DMS 273 (cell line): ENCODE data around the gene C1orf56.
A peak's percentile ranks its signal among the peaks of the same experiment; 100 is the strongest.
"Not testable (repeated sequence)": the region's sequence is repeated elsewhere in the genome, so short reads cannot be mapped to it uniquely, and the experiment has no call there.

Experiments
- DNase-seq: peaks from one replicate; lab custom pipeline; 2025; ENCODE audit not compliant: unreplicated experiment; lab: John Stamatoyannopoulos, UW

C1orf56 gene

GRCh38 chr1:151060657-151061421 is 13.3 kb downstream of the C1orf56 start:
- DNase-seq: peak; percentile 99

DNA sequence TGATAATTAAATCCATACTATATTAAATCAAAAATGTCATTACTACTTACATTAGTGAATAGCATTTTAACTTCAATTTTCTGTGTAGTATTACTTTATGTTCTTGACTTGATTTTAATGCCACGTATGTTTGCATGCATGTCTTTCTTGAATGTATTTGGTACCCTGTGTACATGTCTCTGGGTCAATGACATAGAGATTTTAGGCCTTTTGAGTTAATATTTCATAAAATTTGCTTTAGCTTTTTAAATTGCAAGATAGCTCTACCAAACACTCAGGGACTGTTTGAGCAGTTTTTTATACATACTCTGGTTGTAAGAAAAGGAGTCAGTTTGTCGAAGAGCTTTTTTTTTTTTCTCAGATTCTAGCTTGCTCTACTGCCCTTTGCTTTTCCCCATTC is 14.2 kb downstream of the C1orf56 start:
- no peak for DNase-seq

GRCh38 chr1:151062741-151063371 is 15.3 kb downstream of the C1orf56 start:
- peak; percentile 94 for DNase-seq

DNA sequence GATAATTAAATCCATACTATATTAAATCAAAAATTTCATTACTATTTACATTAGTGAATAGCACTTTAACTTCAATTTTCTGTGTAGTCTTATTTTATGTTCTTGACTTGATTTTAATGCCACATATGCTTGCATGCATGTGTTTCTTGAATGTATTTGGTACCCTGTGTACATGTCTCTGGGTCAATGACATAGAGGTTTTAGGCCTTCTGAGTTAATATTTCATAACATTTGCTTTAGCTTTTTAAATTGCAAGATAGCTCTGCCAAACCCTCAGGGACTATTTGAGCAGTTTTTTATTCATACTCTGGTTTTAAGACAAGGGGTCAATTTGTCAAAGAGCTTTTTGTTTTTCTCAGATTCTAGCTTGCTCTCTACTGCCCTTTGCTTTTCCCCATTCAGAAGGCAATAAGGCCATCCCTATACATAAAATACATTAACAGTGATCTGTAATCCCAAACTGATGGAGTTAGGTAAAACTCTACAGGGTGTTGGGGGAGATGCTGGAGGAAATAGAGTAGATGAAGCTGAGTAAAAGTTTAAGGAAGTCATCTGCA is 17.6 kb downstream of the C1orf56 start:
- DNase-seq: no peak

- DNase-seq: no peak
Measured at GRCh38 chr1:151067185-151067584, 19.6 kb downstream of the C1orf56 start.

- DNase-seq: no peak
Measured at GRCh38 chr1:151069103-151069486, 21.5 kb downstream of the C1orf56 start.

GRCh38 chr1:151070474-151071276 is 23.1 kb downstream of the C1orf56 start, which contains the start of gene GABPB2:
TSS of gene GABPB2 (plus strand) at chr1:151070761. CDS start at chr1:151088190, 17,429 bp downstream.
- DNase-seq: peak; percentile 100

- DNase-seq: peak; percentile 97
Measured at GRCh38 chr1:151072224-151072623, 24.7 kb downstream of the C1orf56 start.

DNA sequence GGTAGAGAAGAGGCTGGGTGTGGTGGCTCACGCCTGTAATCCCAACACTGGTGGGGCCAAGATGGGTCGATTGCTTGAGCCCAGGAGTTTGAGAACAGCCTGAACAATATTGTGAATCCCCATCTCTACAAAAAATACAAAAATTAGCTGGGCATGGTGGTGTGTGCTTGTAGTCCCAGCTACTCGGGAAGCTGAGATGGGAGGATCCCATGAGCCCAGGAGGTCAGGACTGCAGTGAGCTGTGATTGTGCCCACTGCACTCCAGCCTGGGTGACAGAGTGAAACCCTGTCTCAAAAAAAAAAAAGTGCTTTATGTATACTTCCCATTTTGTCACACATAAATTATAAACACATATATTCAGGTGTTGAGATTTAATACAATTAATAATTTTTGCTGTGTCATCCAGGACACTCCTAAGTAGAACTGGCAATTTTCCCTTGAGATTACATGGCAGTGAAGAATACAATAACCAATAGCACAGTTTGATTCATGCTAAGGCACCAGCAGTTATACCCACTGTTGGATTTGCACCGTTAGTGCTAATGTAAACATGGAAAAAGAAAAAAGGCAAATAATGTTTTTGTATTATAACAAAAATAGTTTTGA is 38.5 kb downstream of the C1orf56 start:
- DNase-seq: no peak

GRCh38 chr1:151097426-151097825 is 49.9 kb downstream of the C1orf56 start:
- DNase-seq: not testable (repeated sequence)

GRCh38 chr1:151098126-151098525 is 50.6 kb downstream of the C1orf56 start:
- no peak for DNase-seq
